ENCODE measurements around the gene DIPK1A.
A peak's percentile ranks its signal among the peaks of the same experiment; 100 is the strongest.

Gene DIPK1A

GRCh38 chr1:92886886-92887419, 74.3 kb downstream of the DIPK1A start:
- intact Hi-C loops (cut with DNase I) = loop anchor here (5.0 kb wide), 1 partner anchor 35 kb away; no protein-coding TSS in a partner anchor
- DNase-seq = no peak

DNA sequence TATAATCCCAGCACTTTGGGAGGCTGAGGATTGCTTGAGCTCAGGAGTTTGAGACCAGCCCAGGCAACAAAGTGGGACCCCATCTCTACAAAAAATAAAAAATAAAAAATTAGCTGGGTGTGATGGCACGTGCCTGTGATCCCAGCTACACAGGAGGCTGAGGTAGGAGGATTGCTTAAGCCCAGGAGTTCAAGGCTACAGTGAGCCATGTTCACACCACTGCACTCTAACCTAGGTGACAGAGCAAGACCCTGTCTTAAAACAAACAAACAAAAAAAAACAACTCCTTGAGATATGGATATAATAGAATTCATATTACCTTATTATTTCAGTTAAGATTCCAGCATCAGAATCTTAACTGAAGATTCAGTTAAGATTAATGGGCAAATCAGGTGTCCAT, 77.1 kb downstream of the DIPK1A start:
- intact Hi-C loops (cut with DNase I) = no loop called here
- no peak for DNase-seq

GRCh38 chr1:92883297-92883696, 78.0 kb downstream of the DIPK1A start:
- intact Hi-C loops (cut with DNase I) = no loop called here
- DNase-seq = no peak

- intact Hi-C loops (cut with DNase I) = no loop called here
- no peak for DNase-seq
These were observed 78.4 kb downstream of the DIPK1A start for GRCh38 chr1:92882819-92883218.

GRCh38 chr1:92881391-92881790, 79.9 kb downstream of the DIPK1A start:
- intact Hi-C loops (cut with DNase I) = no loop called here
- DNase-seq = no peak

- DNase-seq = no peak
- intact Hi-C loops (cut with DNase I) = no loop called here
These were observed 81.8 kb downstream of the DIPK1A start for GRCh38 chr1:92879316-92879968.

DNA sequence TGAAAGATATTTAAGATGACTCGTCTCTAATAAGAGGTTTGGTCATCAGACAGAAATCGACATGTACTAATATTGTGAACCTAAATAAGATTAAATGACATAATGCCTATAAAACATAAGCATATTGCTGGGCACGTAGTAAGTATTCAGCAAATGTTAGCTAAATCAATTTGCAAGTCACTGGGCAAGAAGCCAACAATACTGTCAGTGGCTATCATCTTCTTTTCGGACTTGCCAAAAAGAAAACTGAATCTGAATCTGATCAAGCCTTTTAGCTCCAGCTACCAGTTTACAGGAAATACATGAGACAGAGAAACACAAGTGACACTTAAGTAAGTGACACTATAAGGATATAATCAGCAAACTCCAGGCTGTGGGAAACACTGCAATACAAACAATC, 83.5 kb downstream of the DIPK1A start:
- intact Hi-C loops (cut with DNase I) = no loop called here
- DNase-seq = no peak

- intact Hi-C loops (cut with DNase I) = no loop called here
- DNase-seq = no peak
These were observed 84.1 kb downstream of the DIPK1A start for GRCh38 chr1:92877081-92877711.

GRCh38 chr1:92876351-92876750, 84.9 kb downstream of the DIPK1A start:
- no peak for DNase-seq
- intact Hi-C loops (cut with DNase I) = no loop called here

DNA sequence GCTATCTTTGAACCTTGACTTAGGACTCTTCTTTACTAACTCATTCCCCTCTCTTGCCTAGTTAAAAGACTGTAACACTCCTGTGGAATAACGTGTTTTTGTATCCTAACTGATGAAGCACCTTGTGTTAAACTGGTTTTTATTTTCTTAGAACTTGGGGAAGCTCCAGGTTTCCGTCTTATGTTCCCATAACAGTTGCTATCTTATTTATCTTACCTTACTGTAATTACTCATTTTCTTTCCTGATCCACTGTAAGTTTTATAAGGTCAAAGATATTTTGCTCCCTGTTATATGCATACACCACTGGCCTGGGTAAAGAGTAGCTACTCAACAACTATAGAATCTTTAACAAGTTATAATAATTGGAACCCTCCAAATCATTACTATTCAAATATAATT, 86.3 kb downstream of the DIPK1A start:
- intact Hi-C loops (cut with DNase I) = no loop called here
- no peak for DNase-seq

DNA sequence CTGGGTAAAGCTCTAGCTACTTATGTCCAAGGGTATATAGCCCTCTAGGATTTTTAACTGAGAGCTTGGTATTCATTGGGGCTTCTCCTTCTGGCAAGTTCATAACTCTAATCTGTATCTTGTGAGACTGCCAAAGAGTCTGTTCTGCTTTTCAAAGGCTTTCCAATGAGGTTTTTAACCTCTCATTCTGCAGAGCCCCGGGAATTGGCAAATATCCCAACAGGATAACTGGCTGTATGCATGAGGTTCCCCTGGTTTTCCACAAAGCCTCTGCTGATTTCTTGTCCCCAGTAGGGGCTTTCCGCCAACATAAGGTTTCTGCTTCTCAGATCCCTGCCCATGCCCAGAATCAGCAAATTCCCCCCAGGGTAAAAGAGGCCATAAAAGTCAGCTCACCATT, 88.5 kb downstream of the DIPK1A start:
- intact Hi-C loops (cut with DNase I) = no loop called here
- DNase-seq = no peak

GRCh38 chr1:92870591-92870990, 90.7 kb downstream of the DIPK1A start:
- no peak for DNase-seq

DNA sequence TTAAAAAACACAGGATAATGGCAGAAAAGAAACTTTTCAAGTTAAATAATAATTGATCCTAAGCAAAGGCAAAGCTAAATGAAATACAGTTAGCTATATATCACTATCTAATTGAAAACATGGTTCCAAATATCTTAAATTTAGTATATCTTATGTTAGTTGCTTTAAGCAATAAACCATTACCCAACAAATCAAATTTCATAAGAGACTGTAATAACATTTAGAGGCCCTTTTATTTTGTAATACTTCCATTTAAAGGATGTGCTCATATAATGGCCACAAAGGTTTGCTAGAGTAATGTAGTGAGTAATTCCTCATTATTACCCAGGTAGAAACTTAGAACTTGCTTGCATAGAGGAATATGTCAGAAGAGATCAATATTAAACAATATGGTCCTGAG, 97.1 kb downstream of the DIPK1A start:
- DNase-seq = no peak
- intact Hi-C loops (cut with DNase I) = no loop called here

More at GRCh38 chr1:92870591-92870990, 90.7 kb downstream of the DIPK1A start:
- intact Hi-C loops (cut with DNase I) = no loop called here

DNA sequence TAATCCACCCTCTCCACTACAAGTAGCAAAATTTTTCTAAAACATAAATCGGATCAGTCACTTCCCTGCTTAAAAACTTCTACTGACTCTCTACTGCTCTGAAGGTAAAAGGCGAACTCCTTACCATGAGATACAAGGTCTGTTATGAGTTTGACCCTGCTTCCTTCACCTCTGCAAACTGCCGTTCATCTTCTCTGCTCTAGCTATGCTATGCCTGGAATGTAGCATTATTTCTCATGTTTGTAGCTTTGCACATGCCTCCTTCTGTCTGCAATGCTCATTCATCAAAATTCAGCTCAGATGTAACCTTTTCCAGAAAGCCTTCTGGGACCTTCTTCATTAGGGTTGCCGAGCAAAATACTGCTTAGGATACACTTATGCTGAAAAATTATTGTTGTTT, 98.7 kb downstream of the DIPK1A start:
- intact Hi-C loops (cut with DNase I) = no loop called here
- no peak for DNase-seq

DNA sequence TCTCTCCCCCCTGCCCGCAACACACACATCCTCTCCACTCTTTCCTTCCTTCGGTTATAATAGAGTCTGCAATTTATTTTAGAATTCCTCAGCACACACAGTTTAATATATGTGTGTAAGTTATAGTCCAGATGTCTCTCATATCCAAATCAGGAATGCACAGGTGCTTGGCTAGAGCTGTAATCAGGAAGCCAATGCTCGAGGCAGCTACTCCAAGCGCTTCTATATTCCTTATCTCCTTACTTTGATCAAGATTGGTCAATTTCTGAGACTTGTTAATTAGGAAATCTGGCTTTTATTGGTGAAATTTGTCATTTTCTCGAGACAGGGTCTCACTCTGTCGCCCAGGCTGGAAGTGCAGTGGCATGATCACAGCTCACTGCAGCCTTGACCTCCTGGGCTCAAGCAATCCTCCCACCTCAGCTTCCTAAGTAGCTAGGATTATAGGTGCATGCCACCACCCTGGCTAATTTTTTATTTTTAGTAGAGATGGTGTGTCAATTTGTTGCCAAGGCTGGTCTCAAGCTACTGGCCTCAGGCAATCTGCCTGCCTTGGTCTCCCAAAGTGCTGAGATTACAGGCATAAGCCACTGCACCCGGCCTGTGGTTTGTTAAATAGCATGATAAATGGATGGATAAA, 101.7 kb downstream of the DIPK1A start:
- intact Hi-C loops (cut with DNase I) = loop anchor here (1.0 to 10.0 kb wide), 3 partner anchors 101 to 215 kb away; partner anchors contain the start of gene MTF2
- no peak for DNase-seq

DNA sequence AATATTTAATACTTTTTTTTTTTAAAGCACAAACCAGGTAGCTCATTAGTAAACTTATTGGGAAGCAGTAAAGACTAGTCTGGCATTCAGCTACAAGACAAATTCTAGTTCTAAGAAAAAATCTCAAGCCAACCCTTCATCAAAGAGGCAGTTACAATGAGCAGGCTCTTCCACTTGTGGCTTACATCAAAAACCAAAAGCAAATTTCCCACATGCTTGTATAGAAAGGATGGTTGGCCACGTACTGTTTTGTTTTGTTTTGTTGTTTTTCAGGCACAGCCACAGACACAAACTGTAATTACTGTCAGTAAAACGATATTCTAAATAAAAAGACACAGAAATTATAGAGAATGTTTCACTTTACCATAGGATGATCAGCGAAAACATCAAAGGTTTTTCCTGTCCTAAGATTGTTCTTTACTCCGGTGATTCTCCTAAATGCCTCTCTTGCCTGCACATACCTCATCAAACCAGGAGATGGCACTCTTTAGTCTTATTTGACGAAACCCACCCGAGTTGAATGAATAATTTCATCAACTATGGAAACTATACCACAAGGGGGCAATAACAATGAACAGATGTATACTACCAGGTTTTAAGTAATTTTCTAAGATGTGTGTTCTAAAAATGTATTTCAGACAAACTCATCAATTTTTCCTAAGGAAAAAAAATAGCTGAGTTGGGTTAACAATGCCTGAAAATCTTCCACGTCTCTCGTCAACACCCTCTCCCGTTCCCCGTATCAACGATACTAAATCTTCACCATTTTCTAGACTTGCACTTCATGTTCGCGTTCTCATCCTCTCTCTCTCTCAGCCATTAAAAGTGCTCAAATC, 102.5 kb downstream of the DIPK1A start:
- intact Hi-C loops (cut with DNase I) = loop anchor here (1.0 to 10.0 kb wide), 3 partner anchors 102 to 216 kb away; partner anchors contain the start of gene MTF2
- DNase-seq = peak in 1 of 10 donors; percentile 52

DNA sequence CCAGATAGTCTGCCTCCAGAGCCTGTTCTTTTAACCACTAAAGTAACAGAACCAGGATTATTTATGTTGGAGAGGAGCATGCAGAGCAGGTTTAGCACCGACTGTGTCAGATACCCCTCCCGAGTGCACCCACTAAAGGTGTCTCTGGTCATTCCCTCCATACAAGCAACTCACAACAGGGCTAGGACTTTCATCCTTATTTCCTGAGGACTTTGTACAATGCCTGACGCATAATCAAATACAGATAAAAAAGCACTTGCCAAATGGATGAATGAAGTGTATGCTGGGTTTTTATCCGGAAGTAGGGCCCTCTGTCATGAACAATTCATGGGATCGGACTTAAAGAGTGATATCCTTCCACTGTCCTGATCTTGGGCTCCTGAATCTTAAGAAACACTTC, 103.4 kb downstream of the DIPK1A start:
- DNase-seq = no peak
- intact Hi-C loops (cut with DNase I) = loop anchor here (10.0 kb wide), 1 partner anchor 217 kb away; the partner anchor contains the start of gene MTF2

- intact Hi-C loops (cut with DNase I) = loop anchor here (10.0 kb wide), 1 partner anchor 220 kb away; the partner anchor contains the start of gene MTF2
- DNase-seq = no peak
These were observed 106.0 kb downstream of the DIPK1A start for GRCh38 chr1:92855236-92855635.

- intact Hi-C loops (cut with DNase I) = loop anchor here (10.0 kb wide), 1 partner anchor 221 kb away; the partner anchor contains the start of gene MTF2
These were observed 107.0 kb downstream of the DIPK1A start for GRCh38 chr1:92854101-92854785.

GRCh38 chr1:92853299-92853698, 108.0 kb downstream of the DIPK1A start:
- DNase-seq = no peak
- intact Hi-C loops (cut with DNase I) = loop anchor here (10.0 kb wide), 1 partner anchor 222 kb away; the partner anchor contains the start of gene MTF2

More at GRCh38 chr1:92854101-92854785, 107.0 kb downstream of the DIPK1A start:
- no peak for DNase-seq
